NCI-H524 treated with DMSO at 0.1 percent for 48 hours (cell line): Measurements from ENCODE around the gene C15orf62.
A peak's percentile ranks its signal among the peaks of the same experiment; 100 is the strongest.

ENCODE experiments used
- DNase-seq: peaks from one replicate; lab custom pipeline; 2025; lab: John Stamatoyannopoulos, UW

Gene C15orf62

DNA sequence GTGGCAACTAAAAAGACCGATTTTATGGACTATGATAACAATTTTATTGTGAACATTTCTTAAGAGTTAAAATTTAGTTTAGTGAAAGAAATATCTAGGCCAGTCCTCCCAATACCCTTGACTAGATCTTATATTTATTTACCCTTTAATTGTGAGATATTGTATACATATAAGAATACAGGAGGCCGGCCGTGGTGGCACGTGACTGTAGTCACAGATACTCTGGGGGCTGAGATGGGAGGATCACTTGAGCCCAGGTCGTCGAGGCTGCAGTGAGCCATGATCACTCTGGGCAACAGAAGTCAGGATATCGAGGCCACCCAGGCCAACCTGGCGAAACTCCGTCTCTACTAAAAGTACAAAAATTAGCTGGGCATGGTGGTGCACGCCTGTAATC lies 14.0 kb upstream of the C15orf62 start:
- no peak for DNase-seq

DNA sequence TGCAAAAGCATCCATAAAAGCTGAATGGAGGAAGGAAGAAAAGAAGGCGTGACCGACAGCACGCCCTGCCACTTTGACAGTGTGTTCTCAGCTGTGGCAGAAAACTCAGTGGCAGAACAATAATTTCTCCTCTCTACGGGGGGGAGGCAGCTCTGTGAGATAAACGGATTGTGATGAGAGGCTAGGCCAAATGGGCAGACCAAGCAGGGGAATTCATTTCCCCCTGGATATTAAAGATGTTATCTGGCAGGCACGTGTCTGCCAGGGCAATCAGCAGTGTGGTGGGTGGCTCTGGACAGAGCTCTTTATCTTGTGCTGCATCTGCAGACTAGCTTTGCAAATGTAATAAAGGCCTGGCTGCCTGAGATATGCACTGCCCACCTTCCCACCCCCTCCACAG lies 12.8 kb upstream of the C15orf62 start:
- DNase-seq, result no peak

DNA sequence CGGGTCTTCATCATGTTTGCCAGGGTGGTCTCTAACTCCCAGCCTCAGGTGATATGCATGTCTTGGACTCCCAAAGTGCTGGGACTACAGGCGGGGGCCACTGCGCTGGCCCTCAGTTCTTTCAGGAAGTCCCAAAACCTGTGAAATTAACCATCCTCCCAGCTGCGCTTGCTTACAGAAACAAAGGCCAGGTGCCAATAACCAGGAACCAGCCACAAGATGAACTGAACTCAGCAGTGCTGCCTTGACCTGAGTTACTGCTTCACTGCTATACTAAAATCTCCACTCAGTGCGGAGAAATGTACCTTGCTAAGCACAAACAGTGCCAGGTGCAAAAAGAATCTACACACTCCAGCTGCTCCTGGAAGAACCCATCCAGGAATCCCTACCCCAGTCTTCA lies 9.8 kb upstream of the C15orf62 start:
- DNase-seq, result no peak

DNA sequence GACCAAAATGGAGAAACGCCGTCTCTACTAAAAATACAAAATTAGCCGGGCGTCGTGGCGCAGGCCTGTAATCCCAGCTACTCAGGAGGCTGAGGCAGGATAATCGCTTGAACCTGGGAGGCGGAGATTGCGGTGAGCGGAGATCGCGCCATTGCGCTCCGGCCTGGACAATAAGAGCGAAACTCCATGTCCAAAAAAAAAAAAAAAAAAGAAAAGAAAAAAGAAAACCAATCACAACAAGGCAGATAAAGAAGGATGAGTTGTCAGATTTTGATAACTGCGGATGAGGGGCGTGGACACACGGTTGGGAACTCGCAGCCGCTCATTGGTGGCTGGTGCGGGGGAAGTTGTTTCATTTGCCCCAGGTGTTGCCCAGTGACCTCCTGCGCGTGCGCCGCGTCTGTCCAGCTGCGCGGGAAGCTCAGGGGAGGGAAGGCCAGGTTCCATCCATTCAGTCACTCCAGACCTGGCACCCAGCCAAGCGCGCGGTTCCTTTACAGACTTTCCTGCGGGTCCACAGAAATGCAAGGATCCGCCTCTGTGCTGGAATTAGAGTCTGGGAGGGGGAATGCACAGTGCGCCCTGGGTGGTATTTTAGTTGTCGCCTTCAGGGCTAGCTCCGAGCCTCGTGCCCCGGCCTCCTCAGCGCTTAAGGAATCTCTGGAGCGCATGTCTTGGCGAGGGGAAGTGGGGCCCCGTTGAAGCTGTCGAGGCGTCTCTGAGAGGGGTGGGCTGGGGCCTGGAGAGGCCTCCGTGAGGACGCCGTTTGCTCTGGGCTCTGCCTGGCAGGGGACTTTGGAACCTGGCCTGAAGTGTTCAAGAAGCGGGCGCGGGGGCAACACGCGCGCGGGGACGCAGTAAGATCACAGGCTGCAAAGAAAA lies 6.6 kb upstream of the C15orf62 start:
- peak; percentile 61 for DNase-seq

- DNase-seq, result no peak
Observed at GRCh38 chr15:40763801-40764628, 5.8 kb upstream of the C15orf62 start, which contains the start of gene GCHFR. Gene GCHFR, plus strand, starts transcription at chr15:40764068. Its CDS starts 113 bp downstream, at chr15:40764181.

GRCh38 chr15:40764629-40765103 lies 5.1 kb upstream of the C15orf62 start:
- DNase-seq, result no peak

- no peak for DNase-seq
Observed at GRCh38 chr15:40766194-40766815, 3.5 kb upstream of the C15orf62 start.

- DNase-seq, result no peak
Observed at GRCh38 chr15:40766906-40767837, 2.6 kb upstream of the C15orf62 start.

DNA sequence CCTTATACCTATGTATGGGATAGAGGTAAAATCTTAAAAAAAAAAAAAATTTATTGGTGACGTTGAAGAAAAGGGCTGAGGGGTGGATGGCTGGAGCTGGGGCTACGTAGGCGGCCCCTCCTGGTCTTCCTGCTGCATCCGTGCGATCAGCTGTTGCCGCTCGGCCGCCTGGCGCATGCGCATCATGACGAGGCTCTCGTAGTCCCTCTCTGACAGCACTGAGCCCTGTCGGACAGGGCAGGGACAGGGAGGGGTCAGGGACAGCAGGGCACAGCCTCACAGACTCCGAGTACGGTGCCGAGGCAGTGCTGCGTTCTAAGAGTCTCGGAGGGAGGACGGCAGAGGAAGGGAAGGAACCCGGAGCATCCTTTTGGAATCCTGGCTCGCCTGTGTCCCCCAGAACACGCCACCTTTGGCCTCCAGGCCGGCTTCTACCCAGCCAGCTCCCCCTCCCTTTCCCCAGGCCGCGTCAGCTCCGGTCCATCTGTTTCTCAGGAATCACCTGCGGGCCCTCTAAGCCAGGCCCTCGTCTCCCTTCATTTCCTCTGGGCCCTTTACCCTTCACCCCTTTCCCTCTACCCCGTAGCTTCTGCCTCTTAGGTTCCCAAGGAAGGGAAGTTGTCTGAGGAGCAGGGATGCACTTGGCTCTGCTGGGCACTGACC lies 1.8 kb upstream of the C15orf62 start:
- DNase-seq, result no peak

GRCh38 chr15:40768521-40769273 lies 1.1 kb upstream of the C15orf62 start:
- no peak for DNase-seq

- peak; percentile 76 for DNase-seq
Observed at GRCh38 chr15:40770147-40770721, 454 bp downstream of the C15orf62 start.

DNA sequence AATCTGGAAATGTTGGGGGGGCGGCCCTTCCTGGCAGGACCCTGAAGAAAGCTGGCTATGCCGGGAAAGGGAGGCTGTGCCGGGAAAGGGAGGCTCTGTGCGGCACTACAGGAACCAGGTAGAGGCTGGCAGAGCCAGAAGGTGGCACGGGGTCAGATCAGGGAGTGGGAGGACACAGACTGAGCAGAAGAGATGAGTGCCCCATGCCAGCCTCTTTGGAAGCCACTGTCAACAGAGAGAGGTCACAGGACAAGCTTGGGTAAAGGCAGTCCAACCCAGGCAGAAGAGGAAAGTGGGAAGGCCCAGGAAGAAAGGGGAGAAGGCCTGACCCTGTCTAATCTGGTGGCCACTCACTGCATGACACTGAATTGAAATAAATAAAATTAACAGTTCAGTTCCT lies 1.5 kb downstream of the C15orf62 start:
- no peak for DNase-seq

DNA sequence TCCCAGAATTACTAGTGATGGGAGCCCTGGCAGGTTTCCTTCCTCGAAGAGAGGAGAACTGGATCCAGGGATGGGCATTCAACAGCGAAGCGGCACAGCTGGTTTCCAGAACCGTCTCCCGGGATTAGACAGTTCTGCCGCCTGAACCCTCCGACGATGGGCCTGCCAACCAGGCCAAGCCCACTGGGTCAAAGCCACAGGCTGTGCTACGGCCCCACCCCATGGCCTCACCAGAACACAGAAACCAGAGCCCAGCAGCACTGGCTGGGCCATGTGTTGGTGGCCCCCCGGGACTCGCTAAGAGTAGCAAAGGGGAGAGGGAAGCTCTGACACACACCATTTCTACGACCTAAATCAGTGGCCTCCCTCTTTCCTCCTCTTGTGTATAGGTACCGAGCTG lies 2.2 kb downstream of the C15orf62 start:
- no peak for DNase-seq

- DNase-seq, result no peak
Observed at GRCh38 chr15:40773496-40773895, 3.7 kb downstream of the C15orf62 start.

DNA sequence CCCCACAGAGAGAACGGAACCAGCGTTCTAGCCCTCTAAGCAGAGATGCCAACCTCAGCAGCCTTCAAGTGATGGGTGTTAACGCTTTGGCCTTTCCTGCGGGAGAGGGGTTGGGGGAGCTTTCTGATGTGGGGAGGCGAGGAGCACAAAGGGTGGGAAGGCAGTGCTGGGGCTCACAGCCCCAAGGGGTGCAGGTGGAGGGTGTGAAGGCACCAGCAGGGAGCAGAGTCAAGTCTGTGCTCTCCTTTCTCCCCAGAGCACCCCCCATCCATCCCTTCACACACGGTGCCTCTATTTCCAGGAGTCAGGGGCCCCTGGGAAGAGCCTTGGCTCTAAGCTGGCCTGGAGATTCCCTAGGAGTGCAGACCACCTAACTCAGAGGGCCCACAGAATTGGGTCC lies 4.1 kb downstream of the C15orf62 start:
- DNase-seq, result no peak

DNA sequence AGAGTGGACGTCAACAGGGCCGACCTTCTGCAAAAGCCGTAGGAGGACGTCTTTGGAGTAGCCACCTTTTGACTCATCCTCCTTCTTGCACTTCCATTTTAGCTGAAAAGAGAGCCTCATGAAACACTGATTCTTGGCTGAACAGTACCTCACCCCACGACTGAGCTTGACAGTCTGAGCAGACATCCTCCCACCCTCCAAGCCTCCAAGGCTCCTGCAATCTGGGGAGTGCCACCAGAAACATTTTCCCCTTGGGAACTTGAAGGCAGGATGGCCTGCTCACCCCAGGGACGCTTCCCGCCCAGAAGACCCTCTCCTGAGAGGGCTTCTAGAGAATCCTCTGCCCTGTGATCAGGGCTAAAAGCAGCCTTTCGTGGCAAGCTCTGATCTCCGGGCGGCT lies 5.2 kb downstream of the C15orf62 start:
- DNase-seq, result no peak

DNA sequence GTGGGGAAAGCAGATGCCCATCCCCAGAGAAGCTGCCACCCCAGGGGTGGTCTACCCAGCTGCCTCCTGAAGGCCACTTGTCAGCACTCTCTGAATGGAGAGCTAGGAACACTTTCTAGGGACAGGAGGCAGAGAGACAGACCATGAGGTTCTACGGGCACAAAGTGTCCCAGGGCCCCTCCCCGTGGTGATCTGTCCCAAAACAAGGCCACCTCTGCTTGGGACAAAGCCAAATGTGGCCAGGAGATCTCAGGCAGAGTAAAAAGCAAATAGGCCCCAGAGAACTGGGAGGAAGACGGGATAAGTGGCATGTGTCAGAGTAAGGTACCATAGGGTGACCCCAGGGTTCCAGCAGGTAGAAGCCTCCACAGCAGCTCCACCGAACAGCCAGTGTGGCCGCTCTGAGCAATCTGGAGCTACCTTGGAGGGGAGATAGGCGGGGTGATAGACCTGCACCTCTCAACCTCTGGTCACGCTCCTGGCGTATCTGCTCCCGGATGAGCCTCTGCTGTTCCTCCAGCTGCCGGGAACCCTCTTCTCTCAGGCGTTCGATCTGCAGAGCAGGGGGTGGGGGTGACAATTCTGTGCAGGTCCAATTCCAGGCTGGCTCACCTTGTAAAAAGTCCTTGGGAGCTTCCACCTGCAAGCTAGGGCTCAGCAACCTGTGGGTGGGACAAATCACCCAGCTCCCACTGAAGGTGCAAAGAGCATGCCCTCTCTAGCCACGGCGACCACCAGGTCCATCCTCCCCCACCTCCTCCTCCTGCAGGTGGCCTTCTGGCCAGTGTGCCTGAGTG lies 6.2 kb downstream of the C15orf62 start:
- DNase-seq, result no peak

DNA sequence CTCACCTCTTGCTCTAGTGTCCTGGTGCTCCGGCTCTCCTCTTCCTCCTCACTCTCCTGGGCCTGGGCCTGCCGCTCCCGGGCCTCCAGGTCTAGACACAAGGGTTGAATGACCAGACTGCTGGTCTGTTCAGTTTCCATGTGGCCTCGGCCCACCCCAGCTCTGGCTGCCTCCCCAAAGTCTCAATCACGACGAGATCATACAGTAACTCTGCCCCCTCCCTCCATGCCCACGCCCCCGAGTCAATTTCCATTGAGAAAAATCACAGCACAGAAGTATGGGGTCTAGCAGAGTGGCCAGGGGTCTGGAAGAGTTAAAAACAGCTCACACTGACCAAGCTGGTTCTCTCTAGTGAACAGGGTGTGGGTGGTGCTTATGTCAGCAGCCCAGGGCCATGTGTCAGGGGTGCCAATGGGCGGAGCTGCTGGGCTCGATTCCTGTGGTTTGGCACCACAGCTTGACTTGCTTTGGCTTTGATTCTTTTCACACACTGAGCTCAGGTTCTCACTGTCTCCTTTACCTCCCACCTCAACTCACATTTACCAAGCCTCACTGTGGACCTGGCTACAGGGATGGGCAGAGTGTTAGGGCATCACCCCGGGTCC lies 6.9 kb downstream of the C15orf62 start:
- no peak for DNase-seq
